Right lobe of liver (tissue), 4 donors: ENCODE results near the gene SEC63.

Source experiments
- CTCF ChIP-seq, 4 donors: fragments of 200-600 bp in 3 of 4; fragments of 450-650 bp in 1 of 4; IDR thresholded peaks; one replicate each; pipeline versions ENCODE4 v1.5.1 to v1.8.0; 2016 to 2022; ENCODE audit warnings: antibody characterized with exemption in 4 of 4, mild to moderate bottlenecking in 2 of 4
- POLR2A ChIP-seq: fragments of 450-650 bp; IDR thresholded peaks from one replicate; pipeline ENCODE4 v1.6.1; 2017; ENCODE audit warnings: antibody characterized with exemption, mild to moderate bottlenecking
- donor health status: DM: no; HTN: no; CAD: no.
- donor health status: DM: no; HTN: no; CAD: no.
- donor health status: DM: no; HTN: yes; CAD: no.

DNA sequence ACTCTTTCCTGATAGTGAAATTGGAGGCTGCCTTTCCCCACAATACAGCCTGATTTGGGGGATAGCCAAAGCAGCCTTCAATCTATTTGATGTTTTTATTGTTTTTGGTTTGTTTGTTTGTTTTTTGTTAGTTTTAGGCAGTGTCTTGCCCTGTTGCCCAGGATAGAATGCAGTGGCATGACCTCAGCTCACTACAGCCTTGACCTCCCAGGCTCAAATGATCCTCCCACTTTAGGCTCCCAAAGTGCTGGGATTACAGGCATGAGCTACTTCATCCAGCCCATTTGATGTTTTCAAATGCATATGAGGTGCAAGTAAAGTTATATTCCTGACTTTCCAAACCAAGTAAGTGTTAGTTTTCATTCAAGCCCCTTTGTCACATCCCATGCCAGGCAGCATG, 41.3 kb upstream of the SEC63 start:
- TF ChIP-seq CTCF (IDR thresholded peaks at IDR 0.05) (no peak), POLR2A (no peak)
